AG04449 (cell line): ENCODE results near the gene UBE2F.
"Not testable (repeated sequence)": the region's sequence is repeated elsewhere in the genome, so short reads cannot be mapped to it uniquely, and the experiment has no call there.

ENCODE experiments used
- CTCF ChIA-PET: fragments of 350-600 bp; formaldehyde crosslinking; extraction: SDS; loops from one replicate; lab custom pipeline; 2021; ENCODE audit warnings: antibody characterized with exemption; lab: Yijun Ruan, JAX
- POLR2A ChIA-PET: fragments of 400-600, 350-600 bp; formaldehyde crosslinking; extraction: SDS; loops from one replicate; lab custom pipeline; 2020; ENCODE audit warnings: antibody characterized with exemption, inconsistent platforms; lab: Yijun Ruan, JAX
- DNase-seq: peaks from one replicate; pipeline ENCODE4 v3.0.0-alpha.2; 2010; ENCODE audit warnings: low read depth, low spot score
- H3K4me3 ChIP-seq: 2 replicates; pipeline ENCODE4 v1.5.1; 2011; ENCODE audit warnings: low read depth, mild to moderate bottlenecking, control low read depth, low read length
- CTCF ChIP-seq: IDR thresholded peaks from one replicate; pipeline ENCODE4 v1.5.1; 2011; ENCODE audit warnings: mild to moderate bottlenecking, moderate library complexity, low read length, control low read depth, inconsistent platforms; ENCODE audit not compliant: insufficient read depth; ENCODE audit errors: missing control alignments

UBE2F gene

GRCh38 chr2:238045575-238045974, 78.8 kb downstream of the UBE2F start:
- DNase-seq = no peak
- ChIA-PET CTCF (no interaction called here), POLR2A (no interaction called here)
- TF ChIP-seq CTCF = no peak
- H3K4me3 ChIP-seq = no peak overlapping the region

DNA sequence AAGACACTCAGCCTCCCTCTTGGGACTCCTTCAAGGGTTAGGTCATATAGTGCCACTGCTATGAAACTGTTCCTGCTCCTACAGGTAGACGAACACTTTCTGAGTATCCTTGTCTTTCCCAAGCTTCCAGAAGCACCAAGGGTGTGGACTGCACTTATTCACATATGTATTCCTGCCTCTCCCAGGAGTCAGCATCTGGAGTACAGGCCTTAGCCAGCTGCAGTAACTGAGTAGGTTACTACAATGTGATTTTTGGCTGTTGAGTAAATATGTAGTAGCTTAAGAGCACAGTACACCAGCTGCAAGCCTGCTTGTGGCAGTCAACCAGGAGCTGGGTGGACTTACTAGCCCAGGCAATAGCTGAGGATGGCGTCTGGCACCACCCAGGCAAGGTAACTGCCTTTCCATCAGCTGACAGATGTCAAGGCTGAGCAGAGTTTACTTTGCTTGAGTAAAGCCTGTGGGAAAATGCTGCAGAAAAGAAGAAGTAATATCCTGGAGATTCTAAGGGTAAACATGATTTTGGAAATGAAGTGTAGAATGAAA, 80.0 kb downstream of the UBE2F start:
- ChIA-PET CTCF (interaction anchor here (1.1 kb wide), 1 partner anchor 217 kb away, joined by 3 read pairs; no protein-coding TSS in a partner anchor), POLR2A (no interaction called here)
- no peak for TF ChIP-seq CTCF
- no peak for DNase-seq
- H3K4me3 ChIP-seq = no peak overlapping the region

DNA sequence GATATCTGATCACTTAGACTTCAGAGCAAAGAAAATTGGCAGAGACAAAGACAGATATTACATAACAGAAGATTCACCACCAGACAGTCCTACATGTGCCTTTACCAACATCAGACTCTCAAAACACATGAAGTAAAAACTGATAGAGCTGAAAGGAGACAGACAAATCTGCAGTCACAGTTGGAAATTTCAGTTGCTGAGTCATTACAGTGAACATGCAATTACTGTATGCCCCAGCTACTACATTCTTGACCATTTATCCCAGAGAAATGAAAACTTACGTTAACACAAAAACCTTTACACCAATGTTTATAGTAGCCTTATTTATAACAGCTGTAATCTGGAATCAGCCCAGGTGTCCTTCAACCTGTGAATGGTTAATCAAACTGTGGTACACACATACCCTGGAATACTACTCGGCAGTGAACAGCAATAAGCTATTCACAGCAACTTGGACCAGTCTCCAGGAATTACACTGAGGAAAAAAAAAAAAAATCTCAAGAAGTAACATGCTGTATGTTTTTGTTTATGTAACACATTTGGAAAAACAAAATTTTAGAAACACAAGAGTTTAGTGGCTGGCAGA, 86.5 kb downstream of the UBE2F start:
- TF ChIP-seq CTCF = no peak
- POLR2A ChIA-PET = no interaction called here
- no peak for DNase-seq
- CTCF ChIA-PET = interaction anchor here (1.0 kb wide), 1 partner anchor 12 kb away, joined by 3 read pairs; no protein-coding TSS in a partner anchor
- no peak overlapping the region for H3K4me3 ChIP-seq

DNA sequence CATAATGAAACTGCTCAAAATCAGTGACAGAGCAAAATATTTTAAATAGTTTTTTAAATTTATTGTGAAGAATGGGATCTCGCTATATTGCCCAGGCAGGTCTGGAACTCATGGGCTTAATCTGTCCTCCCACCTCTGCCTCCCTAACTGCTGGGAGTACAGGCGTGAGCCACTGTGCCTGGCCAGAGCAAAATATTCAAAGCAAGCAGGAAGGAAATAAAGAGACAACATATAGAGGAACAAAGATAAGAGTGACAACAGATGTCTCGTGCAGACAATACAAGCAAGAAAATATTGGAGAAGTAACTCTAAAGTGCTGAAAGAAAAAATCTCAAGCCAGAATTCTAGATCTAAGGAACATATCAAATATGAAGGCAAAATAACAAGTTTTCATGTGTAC, 89.0 kb downstream of the UBE2F start:
- CTCF ChIA-PET = interaction anchor here (0.6 kb wide), 1 partner anchor 58 kb away, joined by 3 read pairs; no protein-coding TSS in a partner anchor
- no peak overlapping the region for H3K4me3 ChIP-seq
- POLR2A ChIA-PET = interaction anchor here (0.7 kb wide), 1 partner anchor 502 kb away, joined by 3 read pairs; no protein-coding TSS in a partner anchor
- no peak for TF ChIP-seq CTCF
- DNase-seq = no peak

DNA sequence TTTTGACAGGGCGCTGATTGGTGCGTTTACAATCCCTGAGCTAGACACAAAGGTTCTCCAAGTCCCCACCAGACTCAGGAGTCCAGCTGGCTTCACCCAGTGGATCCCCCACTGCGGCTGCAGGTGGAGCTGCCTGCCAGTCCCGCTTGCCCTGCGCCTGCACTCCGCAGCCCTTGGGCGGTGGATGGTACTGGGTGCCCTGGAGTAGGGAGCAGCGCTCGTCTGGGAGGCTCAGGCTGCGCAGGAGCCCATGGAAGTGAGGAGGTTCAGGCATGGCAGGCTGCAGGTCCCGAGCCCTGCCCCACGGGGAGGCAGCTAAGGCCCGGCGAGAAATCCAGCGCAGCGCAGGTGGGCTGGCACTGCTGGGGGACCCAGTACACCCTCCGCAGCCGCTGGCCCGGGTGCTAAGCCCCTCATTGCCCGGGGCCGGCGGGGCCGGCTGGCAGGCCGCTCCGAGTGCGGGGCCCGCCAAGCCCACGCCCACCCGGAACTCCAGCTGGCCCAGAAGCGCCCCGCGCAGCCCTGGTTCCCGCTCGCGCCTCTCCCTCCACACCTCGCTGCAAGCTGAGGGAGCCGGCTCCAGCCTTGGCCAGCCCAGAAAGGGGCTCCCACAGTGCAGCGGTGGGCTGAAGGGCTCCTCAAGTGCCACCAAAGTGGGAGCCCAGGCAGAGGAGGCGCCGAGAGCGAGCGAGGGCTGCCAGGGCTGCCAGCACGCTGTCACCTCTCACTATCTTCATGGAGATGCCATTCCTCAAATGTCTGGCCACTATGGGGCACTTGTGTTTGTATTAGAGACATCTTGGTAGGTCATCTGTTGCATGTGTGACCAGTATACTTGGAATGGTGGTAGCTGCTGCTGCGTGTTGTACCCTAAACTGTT, 91.1 kb downstream of the UBE2F start:
- CTCF ChIA-PET, H3K4me3 ChIP-seq, DNase-seq, POLR2A ChIA-PET: not testable (repeated sequence)

DNA sequence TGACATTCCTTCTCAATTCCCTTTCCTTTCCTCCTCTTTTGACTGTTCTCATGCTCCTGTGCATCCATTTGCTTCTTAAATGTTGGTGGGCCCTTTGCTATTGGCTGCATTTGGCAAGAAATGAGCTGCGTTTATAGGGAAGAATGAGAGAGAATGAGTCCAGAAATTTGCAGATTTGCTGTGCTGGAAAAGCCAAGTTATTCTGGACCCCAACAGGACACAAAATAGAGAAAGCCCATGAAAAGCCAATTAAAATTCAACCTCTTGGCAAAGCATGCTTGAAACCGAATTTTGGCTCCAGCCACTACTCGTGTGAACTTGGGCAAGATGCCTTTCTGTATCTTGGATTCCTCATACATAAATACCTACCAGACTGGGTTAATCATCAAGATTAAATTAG, 92.7 kb downstream of the UBE2F start:
- no peak overlapping the region; the same call in 1 of the 2 replicates for H3K4me3 ChIP-seq
- POLR2A ChIA-PET = interaction anchor here (0.6 kb wide), 1 partner anchor 9 kb away, joined by 4 read pairs; no protein-coding TSS in a partner anchor
- CTCF ChIA-PET = no interaction called here
- no peak for DNase-seq
- TF ChIP-seq CTCF = no peak
